ENCODE measurements around the gene PIN1. TPM values are rescaled to one million over a fixed set of nuclear protein-coding genes. Genes with fewer than 3 reads are reported as not detected.

The PIN1 gene
- total and polyA plus RNA-seq, 2 of the 13 experiments (the other 11 are each of a cell fraction or from before 2014, with no cell fraction given) = 31.9 to 72.0 TPM

DNA sequence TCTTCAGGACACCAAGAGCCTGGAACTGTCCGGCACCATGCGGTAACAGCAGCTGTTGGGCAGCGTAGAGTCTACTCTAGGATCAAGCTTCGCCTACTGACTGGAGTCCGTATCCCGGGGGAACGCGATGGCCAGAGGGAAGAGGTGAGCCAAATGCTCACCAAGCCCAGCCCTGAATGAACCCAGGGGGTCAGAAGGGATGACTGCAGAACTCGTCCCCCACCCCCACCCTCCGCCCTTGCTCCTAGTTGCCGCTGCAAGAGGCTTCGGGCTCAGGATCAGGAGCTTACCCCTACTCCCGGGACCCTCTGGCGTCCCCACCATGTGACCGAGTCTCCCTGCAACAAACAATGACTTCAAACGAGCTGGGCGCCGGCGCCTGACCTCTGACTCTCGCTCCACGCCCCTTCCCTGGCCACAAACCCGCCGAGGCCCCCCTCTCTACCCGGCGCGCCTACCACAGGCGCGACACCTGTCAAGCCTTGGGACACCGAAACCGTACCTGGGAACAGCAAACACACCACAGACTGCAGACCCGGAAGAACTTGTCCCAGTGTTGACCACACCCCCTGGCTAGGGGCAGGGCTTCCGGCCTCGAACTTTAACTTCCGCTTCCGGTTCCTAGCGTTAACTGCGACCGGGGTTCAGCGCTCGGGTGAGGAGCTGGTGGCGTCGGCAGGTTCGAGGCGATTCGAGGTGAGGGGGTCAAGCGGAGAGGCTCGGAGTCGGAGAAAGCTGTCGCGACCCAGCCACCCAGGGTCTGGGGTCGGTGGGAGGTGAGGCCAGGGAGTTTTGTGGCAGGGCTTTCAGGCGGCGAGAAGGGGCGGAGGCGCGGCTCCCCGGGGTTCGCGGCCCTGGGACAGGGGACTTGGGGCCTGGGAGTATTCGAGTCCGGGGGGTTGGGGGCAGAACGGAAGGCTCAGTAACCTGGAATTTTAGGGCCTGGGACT lies 7.6 kb upstream of the PIN1 start, which contains the start of gene UBL5 (continued):
- TF ChIP-seq MIER3 (CRISPR knock-in tag; IDR thresholded peaks at IDR 0.05; ENCODE audit: borderline replicate concordance) = peak; percentile 78; the same call in 1 of the 2 replicates
- no peak; the same call in 1 of the 2 replicates for TF ChIP-seq FOXC1 (CRISPR knock-in tag; IDR thresholded peaks at IDR 0.05; ENCODE audit: borderline replicate concordance)
- TF ChIP-seq, protein P1, sequence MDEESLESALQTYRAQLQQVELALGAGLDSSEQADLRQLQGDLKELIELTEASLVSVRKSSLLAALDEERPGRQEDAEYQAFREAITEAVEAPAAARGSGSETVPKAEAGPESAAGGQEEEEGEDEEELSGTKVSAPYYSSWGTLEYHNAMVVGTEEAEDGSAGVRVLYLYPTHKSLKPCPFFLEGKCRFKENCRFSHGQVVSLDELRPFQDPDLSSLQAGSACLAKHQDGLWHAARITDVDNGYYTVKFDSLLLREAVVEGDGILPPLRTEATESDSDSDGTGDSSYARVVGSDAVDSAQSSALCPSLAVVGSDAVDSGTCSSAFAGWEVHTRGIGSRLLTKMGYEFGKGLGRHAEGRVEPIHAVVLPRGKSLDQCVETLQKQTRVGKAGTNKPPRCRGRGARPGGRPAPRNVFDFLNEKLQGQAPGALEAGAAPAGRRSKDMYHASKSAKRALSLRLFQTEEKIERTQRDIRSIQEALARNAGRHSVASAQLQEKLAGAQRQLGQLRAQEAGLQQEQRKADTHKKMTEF (CRISPR knock-in tag; IDR thresholded peaks at IDR 0.05) = peak; percentile 75
- TF ChIP-seq CHD2 (IDR thresholded peaks at IDR 0.05; ENCODE audit: low read depth, low read length) = peak; percentile 55; the same call in 1 of the 2 replicates
- no peak for TF ChIP-seq ZNF382 (CRISPR knock-in tag; IDR thresholded peaks at IDR 0.05; ENCODE audit: borderline replicate concordance)
- TF ChIP-seq RCOR2 (CRISPR knock-in tag; IDR thresholded peaks at IDR 0.05) = no peak
- TF ChIP-seq PAWR (CRISPR knock-in tag; IDR thresholded peaks at IDR 0.05; ENCODE audit: borderline replicate concordance) = no peak
- peak; percentile 97 for TF ChIP-seq HDAC1 (CRISPR knock-in tag; IDR thresholded peaks at IDR 0.05)
- TF ChIP-seq, protein P2, sequence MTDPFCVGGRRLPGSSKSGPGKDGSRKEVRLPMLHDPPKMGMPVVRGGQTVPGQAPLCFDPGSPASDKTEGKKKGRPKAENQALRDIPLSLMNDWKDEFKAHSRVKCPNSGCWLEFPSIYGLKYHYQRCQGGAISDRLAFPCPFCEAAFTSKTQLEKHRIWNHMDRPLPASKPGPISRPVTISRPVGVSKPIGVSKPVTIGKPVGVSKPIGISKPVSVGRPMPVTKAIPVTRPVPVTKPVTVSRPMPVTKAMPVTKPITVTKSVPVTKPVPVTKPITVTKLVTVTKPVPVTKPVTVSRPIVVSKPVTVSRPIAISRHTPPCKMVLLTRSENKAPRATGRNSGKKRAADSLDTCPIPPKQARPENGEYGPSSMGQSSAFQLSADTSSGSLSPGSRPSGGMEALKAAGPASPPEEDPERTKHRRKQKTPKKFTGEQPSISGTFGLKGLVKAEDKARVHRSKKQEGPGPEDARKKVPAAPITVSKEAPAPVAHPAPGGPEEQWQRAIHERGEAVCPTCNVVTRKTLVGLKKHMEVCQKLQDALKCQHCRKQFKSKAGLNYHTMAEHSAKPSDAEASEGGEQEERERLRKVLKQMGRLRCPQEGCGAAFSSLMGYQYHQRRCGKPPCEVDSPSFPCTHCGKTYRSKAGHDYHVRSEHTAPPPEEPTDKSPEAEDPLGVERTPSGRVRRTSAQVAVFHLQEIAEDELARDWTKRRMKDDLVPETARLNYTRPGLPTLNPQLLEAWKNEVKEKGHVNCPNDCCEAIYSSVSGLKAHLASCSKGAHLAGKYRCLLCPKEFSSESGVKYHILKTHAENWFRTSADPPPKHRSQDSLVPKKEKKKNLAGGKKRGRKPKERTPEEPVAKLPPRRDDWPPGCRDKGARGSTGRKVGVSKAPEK (CRISPR knock-in tag; IDR thresholded peaks at IDR 0.05; ENCODE audit: borderline replicate concordance) = no peak
- TF ChIP-seq FOXA3 (CRISPR knock-in tag; IDR thresholded peaks at IDR 0.05) = peak; percentile 63
- TF ChIP-seq, protein P3, sequence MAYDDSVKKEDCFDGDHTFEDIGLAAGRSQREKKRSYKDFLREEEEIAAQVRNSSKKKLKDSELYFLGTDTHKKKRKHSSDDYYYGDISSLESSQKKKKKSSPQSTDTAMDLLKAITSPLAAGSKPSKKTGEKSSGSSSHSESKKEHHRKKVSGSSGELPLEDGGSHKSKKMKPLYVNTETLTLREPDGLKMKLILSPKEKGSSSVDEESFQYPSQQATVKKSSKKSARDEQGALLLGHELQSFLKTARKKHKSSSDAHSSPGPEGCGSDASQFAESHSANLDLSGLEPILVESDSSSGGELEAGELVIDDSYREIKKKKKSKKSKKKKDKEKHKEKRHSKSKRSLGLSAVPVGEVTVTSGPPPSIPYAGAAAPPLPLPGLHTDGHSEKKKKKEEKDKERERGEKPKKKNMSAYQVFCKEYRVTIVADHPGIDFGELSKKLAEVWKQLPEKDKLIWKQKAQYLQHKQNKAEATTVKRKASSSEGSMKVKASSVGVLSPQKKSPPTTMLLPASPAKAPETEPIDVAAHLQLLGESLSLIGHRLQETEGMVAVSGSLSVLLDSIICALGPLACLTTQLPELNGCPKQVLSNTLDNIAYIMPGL (CRISPR knock-in tag; IDR thresholded peaks at IDR 0.05; ENCODE audit: borderline replicate concordance in 1 of 2, low read depth in 1 of 2) = peak; percentile 84 to 88
- no peak for TF ChIP-seq ZBTB3 (CRISPR knock-in tag; IDR thresholded peaks at IDR 0.05; ENCODE audit: borderline replicate concordance, low read depth)
- no peak for TF ChIP-seq ZNF883 (CRISPR knock-in tag; IDR thresholded peaks at IDR 0.05; ENCODE audit: not compliant biosample characterization)
- peak; percentile 91 for TF ChIP-seq RBFOX2 (IDR thresholded peaks at IDR 0.05; ENCODE audit: low read depth, low read length)
- TF ChIP-seq SIX1 (CRISPR knock-in tag; IDR thresholded peaks at IDR 0.05; ENCODE audit: borderline replicate concordance) = no peak
- TF ChIP-seq, protein P4, sequence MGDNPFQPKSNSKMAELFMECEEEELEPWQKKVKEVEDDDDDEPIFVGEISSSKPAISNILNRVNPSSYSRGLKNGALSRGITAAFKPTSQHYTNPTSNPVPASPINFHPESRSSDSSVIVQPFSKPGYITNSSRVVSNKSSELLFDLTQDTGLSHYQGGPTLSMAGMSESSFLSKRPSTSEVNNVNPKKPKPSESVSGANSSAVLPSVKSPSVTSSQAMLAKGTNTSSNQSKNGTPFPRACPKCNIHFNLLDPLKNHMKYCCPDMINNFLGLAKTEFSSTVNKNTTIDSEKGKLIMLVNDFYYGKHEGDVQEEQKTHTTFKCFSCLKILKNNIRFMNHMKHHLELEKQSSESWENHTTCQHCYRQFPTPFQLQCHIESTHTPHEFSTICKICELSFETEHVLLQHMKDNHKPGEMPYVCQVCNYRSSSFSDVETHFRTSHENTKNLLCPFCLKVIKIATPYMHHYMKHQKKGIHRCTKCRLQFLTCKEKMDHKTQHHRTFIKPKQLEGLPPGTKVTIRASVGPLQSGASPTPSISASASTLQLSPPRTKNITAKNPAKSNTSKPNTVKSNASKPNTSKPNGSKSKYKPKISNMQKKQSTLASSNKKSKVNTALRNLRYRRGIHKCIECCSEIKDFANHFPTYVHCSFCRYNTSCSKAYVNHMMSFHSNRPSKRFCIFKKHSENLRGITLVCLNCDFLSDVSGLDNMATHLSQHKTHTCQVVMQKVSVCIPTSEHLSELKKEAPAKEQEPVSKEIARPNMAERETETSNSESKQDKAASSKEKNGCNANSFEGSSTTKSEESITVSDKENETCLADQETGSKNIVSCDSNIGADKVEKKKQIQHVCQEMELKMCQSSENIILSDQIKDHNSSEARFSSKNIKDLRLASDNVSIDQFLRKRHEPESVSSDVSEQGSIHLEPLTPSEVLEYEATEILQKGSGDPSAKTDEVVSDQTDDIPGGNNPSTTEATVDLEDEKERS (CRISPR knock-in tag; IDR thresholded peaks at IDR 0.05) = peak; percentile 58; the same call in 1 of the 2 replicates
- TF ChIP-seq ZNF878 (CRISPR knock-in tag; IDR thresholded peaks at IDR 0.05) = 0 out of 2 replicates have a peak, but pooled peaks have one; percentile 60
- peak; percentile 76 for TF ChIP-seq DR1 (CRISPR knock-in tag; IDR thresholded peaks at IDR 0.05)
